ENCODE results near the gene GLIS1. TPM values are rescaled to one million over a fixed set of nuclear protein-coding genes. Genes with fewer than 3 reads are reported as not detected.

Gene GLIS1
- total RNA-seq, 4 donors from 2014 or later = not detected

DNA sequence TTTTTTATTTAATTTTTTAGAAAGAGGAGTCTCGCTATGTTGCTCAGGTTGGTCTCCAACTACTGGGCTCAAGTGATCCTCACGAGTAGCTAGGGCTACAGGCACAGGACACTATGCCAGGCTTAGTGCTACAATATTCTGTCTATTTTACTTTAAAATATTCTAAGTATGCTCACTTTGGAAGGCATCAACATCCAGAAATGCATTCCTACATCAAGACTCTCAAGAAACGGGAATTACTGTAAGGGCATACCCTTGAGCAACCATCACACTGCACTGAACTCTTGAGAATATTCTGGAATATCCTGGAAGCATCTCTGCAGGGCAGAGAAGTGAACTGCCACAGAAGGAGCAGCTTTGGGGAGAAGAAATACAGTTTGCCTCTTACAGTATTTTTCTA is 280.3 kb downstream of the GLIS1 start:
- Histone ChIP-seq H3K4me3 (no peak overlapping the region), H3K36me3 (no peaks in the 10 kb centered on the region), H3K27me3 (peaks cover 0 to 4% (median 3%) of the 10 kb centered on the region in 3 donors), H3K27ac (no peak overlapping the region), H3K4me1 (no peaks in the 10 kb centered on the region), H3K9me3 (no peaks in the 10 kb centered on the region)
- TF ChIP-seq, protein P1, sequence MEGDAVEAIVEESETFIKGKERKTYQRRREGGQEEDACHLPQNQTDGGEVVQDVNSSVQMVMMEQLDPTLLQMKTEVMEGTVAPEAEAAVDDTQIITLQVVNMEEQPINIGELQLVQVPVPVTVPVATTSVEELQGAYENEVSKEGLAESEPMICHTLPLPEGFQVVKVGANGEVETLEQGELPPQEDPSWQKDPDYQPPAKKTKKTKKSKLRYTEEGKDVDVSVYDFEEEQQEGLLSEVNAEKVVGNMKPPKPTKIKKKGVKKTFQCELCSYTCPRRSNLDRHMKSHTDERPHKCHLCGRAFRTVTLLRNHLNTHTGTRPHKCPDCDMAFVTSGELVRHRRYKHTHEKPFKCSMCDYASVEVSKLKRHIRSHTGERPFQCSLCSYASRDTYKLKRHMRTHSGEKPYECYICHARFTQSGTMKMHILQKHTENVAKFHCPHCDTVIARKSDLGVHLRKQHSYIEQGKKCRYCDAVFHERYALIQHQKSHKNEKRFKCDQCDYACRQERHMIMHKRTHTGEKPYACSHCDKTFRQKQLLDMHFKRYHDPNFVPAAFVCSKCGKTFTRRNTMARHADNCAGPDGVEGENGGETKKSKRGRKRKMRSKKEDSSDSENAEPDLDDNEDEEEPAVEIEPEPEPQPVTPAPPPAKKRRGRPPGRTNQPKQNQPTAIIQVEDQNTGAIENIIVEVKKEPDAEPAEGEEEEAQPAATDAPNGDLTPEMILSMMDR (IDR thresholded peaks at IDR 0.05 in 4 of 5, conservative IDR thresholded peaks at IDR 0.05 in 1 of 5) = no peak
- no peak for TF ChIP-seq POLR2A (IDR thresholded peaks at IDR 0.05)
- ATAC-seq = no peak
- intact Hi-C loops (cut with DNase I; ENCODE audit: low total_unique reads) = no loop called here
- DNase-seq = no peak
- in situ Hi-C loops (cut with MboI; ENCODE audit: low sequenced_read_pairs in 4 of 4) = no loop called here

Other genes starting within 250 kb of the GLIS1 start
- gene NDC1, start 99.1 kb upstream of the GLIS1 start, total RNA-seq = 10 to 100 TPM in 2 of 4 donors, 1 to 10 TPM in 2; 7.6 to 27.0 (median 9.5) TPM
- gene YIPF1, start 150.6 kb upstream of the GLIS1 start, total RNA-seq = 10 to 100 TPM; 18.8 to 34.8 (median 27.2) TPM
- gene DIO1, start 155.0 kb upstream of the GLIS1 start, total RNA-seq = not detected
- gene IFT25, start 206.5 kb upstream of the GLIS1 start, total RNA-seq = 1 to 10 TPM; 2.4 to 9.1 (median 2.9) TPM
- 10 to 100 TPM; 11.4 to 17.8 (median 14.6) TPM for gene LRRC42, start 207.2 kb upstream of the GLIS1 start, total RNA-seq